ENCODE results near the gene USP17L24. TPM values are rescaled to one million over a fixed set of nuclear protein-coding genes. Genes with fewer than 3 reads are reported as not detected.
"Not testable (repeated sequence)": the region's sequence is repeated elsewhere in the genome, so short reads cannot be mapped to it uniquely, and the experiment has no call there.

USP17L24 gene, protein sequence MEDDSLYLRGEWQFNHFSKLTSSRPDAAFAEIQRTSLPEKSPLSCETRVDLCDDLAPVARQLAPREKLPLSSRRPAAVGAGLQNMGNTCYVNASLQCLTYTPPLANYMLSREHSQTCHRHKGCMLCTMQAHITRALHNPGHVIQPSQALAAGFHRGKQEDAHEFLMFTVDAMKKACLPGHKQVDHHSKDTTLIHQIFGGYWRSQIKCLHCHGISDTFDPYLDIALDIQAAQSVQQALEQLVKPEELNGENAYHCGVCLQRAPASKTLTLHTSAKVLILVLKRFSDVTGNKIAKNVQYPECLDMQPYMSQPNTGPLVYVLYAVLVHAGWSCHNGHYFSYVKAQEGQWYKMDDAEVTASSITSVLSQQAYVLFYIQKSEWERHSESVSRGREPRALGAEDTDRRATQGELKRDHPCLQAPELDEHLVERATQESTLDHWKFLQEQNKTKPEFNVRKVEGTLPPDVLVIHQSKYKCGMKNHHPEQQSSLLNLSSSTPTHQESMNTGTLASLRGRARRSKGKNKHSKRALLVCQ
- polyA plus RNA-seq (ENCODE audit: insufficient read length in 3 of 3), result not detected

- DNase-seq (ENCODE audit: low read depth in 3 of 3, low spot score in 2 of 3), result not testable (repeated sequence)
These were observed at the start of gene USP17L24 for GRCh38 chr4:9324865-9325264. Gene USP17L24, plus strand, starts transcription at chr4:9325165. Its CDS starts 0 bp downstream, at chr4:9325165.

DNA sequence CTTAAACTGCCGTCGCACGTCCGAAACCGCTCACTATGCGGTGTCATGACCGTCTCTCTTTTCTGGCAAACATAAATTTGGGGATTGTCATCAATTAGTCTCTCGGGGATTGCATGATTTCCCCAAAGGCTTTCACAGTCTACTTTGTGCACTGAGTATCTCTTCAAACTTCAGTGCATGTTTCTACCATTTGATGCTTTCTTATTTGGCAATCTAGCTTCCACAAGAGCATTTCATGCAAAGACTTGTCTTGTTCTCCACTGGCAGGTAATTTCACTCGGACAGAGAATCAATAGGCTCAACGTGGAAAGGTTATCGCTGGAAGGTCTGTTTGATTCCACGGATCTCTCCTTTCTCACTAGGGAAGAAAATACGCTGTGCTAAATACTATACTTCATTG is 774 bp upstream of the USP17L24 start:
- DNase-seq (ENCODE audit: low read depth in 3 of 3, low spot score in 2 of 3), result not testable (repeated sequence)

DNA sequence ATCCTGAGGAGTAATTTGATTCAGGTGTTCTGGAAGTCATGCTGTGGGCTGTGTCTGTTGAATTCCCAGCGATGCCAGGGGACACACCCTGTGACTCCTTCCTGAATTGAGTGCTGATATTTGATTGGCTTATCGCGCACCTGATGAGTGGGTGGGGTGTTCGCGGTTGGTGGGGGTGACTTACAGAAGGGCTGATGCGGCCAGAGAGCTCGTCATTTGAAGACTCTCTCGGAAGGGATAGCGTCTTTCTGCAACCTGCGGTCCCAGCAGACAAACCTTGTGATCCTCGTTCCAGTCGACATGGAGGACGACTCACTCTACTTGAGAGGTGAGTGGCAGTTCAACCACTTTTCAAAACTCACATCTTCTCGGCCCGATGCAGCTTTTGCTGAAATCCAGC is 4.6 kb downstream of the USP17L24 start, which contains the start of gene USP17L25:
USP17L25 (plus strand) TSS at position 301 of the 400 bp plus-strand sequence; CDS start at position 301, 0 bp downstream.
- DNase-seq (ENCODE audit: low read depth in 3 of 3, low spot score in 2 of 3), result not testable (repeated sequence)

GRCh38 chr4:9334358-9334757 is 9.4 kb downstream of the USP17L24 start, which contains the start of gene USP17L26:
Gene USP17L26, plus strand, starts transcription at chr4:9334658. Its CDS starts 0 bp downstream, at chr4:9334658.
- DNase-seq (ENCODE audit: low read depth in 3 of 3, low spot score in 2 of 3), result not testable (repeated sequence)

DNA sequence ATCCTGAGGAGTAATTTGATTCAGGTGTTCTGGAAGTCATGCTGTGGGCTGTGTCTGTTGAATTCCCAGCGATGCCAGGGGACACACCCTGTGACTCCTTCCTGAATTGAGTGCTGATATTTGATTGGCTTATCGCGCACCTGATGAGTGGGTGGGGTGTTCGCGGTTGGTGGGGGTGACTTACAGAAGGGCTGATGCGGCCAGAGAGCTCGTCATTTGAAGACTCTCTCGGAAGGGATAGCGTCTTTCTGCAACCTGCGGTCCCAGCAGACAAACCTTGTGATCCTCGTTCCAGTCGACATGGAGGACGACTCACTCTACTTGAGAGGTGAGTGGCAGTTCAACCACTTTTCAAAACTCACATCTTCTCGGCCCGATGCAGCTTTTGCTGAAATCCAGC is 14.1 kb downstream of the USP17L24 start, which contains the start of gene USP17L5:
USP17L5 (plus strand) TSS at position 301 of the 400 bp plus-strand sequence; CDS start at position 301, 0 bp downstream.
- DNase-seq (ENCODE audit: low read depth in 3 of 3, low spot score in 2 of 3), result not testable (repeated sequence)

DNA sequence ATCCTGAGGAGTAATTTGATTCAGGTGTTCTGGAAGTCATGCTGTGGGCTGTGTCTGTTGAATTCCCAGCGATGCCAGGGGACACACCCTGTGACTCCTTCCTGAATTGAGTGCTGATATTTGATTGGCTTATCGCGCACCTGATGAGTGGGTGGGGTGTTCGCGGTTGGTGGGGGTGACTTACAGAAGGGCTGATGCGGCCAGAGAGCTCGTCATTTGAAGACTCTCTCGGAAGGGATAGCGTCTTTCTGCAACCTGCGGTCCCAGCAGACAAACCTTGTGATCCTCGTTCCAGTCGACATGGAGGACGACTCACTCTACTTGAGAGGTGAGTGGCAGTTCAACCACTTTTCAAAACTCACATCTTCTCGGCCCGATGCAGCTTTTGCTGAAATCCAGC is 18.9 kb downstream of the USP17L24 start, which contains the start of gene USP17L27:
USP17L27 (plus strand) TSS at position 301 of the 400 bp plus-strand sequence; CDS start at position 301, 0 bp downstream.
- DNase-seq (ENCODE audit: low read depth in 3 of 3, low spot score in 2 of 3), result not testable (repeated sequence)

GRCh38 chr4:9348593-9348992 is 23.6 kb downstream of the USP17L24 start, which contains the start of gene USP17L28:
Gene USP17L28, plus strand, starts transcription at chr4:9348893. Its CDS starts 0 bp downstream, at chr4:9348893.
- not testable (repeated sequence) for DNase-seq (ENCODE audit: low read depth in 3 of 3, low spot score in 2 of 3)

- not testable (repeated sequence) for DNase-seq (ENCODE audit: low read depth in 3 of 3, low spot score in 2 of 3)
These were observed 25.9 kb downstream of the USP17L24 start for GRCh38 chr4:9350866-9351265.

DNA sequence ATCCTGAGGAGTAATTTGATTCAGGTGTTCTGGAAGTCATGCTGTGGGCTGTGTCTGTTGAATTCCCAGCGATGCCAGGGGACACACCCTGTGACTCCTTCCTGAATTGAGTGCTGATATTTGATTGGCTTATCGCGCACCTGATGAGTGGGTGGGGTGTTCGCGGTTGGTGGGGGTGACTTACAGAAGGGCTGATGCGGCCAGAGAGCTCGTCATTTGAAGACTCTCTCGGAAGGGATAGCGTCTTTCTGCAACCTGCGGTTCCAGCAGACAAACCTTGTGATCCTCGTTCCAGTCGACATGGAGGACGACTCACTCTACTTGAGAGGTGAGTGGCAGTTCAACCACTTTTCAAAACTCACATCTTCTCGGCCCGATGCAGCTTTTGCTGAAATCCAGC is 28.4 kb downstream of the USP17L24 start, which contains the start of gene USP17L29:
USP17L29 (plus strand) TSS at position 301 of the 400 bp plus-strand sequence; CDS start at position 301, 0 bp downstream.
- not testable (repeated sequence) for DNase-seq (ENCODE audit: low read depth in 3 of 3, low spot score in 2 of 3)

DNA sequence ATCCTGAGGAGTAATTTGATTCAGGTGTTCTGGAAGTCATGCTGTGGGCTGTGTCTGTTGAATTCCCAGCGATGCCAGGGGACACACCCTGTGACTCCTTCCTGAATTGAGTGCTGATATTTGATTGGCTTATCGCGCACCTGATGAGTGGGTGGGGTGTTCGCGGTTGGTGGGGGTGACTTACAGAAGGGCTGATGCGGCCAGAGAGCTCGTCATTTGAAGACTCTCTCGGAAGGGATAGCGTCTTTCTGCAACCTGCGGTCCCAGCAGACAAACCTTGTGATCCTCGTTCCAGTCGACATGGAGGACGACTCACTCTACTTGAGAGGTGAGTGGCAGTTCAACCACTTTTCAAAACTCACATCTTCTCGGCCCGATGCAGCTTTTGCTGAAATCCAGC is 37.9 kb downstream of the USP17L24 start, which contains the start of gene USP17L30:
USP17L30 (plus strand) TSS at position 301 of the 400 bp plus-strand sequence; CDS start at position 301, 0 bp downstream.
- not testable (repeated sequence) for DNase-seq (ENCODE audit: low read depth in 3 of 3, low spot score in 2 of 3)

Other genes starting within 250 kb of the USP17L24 start
- not detected for gene FAM90A26, start 154.8 kb upstream of the USP17L24 start, polyA plus RNA-seq (ENCODE audit: insufficient read length in 3 of 3)
- gene USP17L10, start 114.5 kb upstream of the USP17L24 start, polyA plus RNA-seq (ENCODE audit: insufficient read length in 3 of 3), result not detected
- not detected for gene USP17L11, start 109.8 kb upstream of the USP17L24 start, polyA plus RNA-seq (ENCODE audit: insufficient read length in 3 of 3)
- gene USP17L12, start 105.0 kb upstream of the USP17L24 start, polyA plus RNA-seq (ENCODE audit: insufficient read length in 3 of 3), result not detected
- not detected for gene USP17L13, start 100.3 kb upstream of the USP17L24 start, polyA plus RNA-seq (ENCODE audit: insufficient read length in 3 of 3)
- not detected for gene USP17L15, start 90.8 kb upstream of the USP17L24 start, polyA plus RNA-seq (ENCODE audit: insufficient read length in 3 of 3)
- gene USP17L17, start 81.3 kb upstream of the USP17L24 start, polyA plus RNA-seq (ENCODE audit: insufficient read length in 3 of 3), result not detected
- not detected for gene USP17L18, start 76.5 kb upstream of the USP17L24 start, polyA plus RNA-seq (ENCODE audit: insufficient read length in 3 of 3)
- not detected for gene USP17L19, start 71.8 kb upstream of the USP17L24 start, polyA plus RNA-seq (ENCODE audit: insufficient read length in 3 of 3)
- gene USP17L20, start 67.0 kb upstream of the USP17L24 start, polyA plus RNA-seq (ENCODE audit: insufficient read length in 3 of 3), result not detected
- not detected for gene USP17L21, start 62.3 kb upstream of the USP17L24 start, polyA plus RNA-seq (ENCODE audit: insufficient read length in 3 of 3)
- gene USP17L22, start 57.5 kb upstream of the USP17L24 start, polyA plus RNA-seq (ENCODE audit: insufficient read length in 3 of 3), result not detected
- gene USP17L25, start 4.7 kb downstream of the USP17L24 start, polyA plus RNA-seq (ENCODE audit: insufficient read length in 3 of 3), result not detected
- gene USP17L26, start 9.5 kb downstream of the USP17L24 start, polyA plus RNA-seq (ENCODE audit: insufficient read length in 3 of 3), result not detected
- gene USP17L5, start 14.2 kb downstream of the USP17L24 start, polyA plus RNA-seq (ENCODE audit: insufficient read length in 3 of 3), result not detected
- gene USP17L27, start 19.0 kb downstream of the USP17L24 start, polyA plus RNA-seq (ENCODE audit: insufficient read length in 3 of 3), result not detected
- gene USP17L28, start 23.7 kb downstream of the USP17L24 start, polyA plus RNA-seq (ENCODE audit: insufficient read length in 3 of 3), result not detected
- gene USP17L29, start 28.5 kb downstream of the USP17L24 start, polyA plus RNA-seq (ENCODE audit: insufficient read length in 3 of 3), result not detected
- gene USP17L30, start 38.0 kb downstream of the USP17L24 start, polyA plus RNA-seq (ENCODE audit: insufficient read length in 3 of 3), result not detected
- not detected for gene DEFB131A, start 119.2 kb downstream of the USP17L24 start, polyA plus RNA-seq (ENCODE audit: insufficient read length in 3 of 3)

Data from right renal cortex interstitium (tissue), 3 donors.